Dendritic cell treated with granulocyte-macrophage colony-stimulating factor and Interleukin-4, amounts not matched to agents 40 ng/mL and 50 ng/mL, for 4 days (primary cell): ENCODE measurements around the gene ADRB1.

Experiments
- H3K27ac Mint-ChIP-seq: one replicate; pipeline ENCODE4 v1.8.0; 2022; ENCODE audit warnings: mild to moderate bottlenecking, mixed read lengths
- H3K27me3 Mint-ChIP-seq: one replicate; pipeline ENCODE4 v1.8.0; 2022; ENCODE audit warnings: mild to moderate bottlenecking, mixed read lengths
- H3K36me3 Mint-ChIP-seq: one replicate; pipeline ENCODE4 v1.8.0; 2022; ENCODE audit warnings: low read depth, mixed read lengths
- H3K4me1 Mint-ChIP-seq: one replicate; pipeline ENCODE4 v1.8.0; 2022; ENCODE audit warnings: low read depth, mixed read lengths
- H3K4me3 Mint-ChIP-seq: one replicate; pipeline ENCODE4 v1.8.0; 2022; ENCODE audit warnings: mild to moderate bottlenecking, moderate library complexity, mixed read lengths
- H3K9me3 Mint-ChIP-seq: one replicate; pipeline ENCODE4 v1.8.0; 2022; ENCODE audit warnings: mixed read lengths
- intact Hi-C: fragments of 100-400 bp; cut with micrococcal nuclease; formaldehyde crosslinking; loops from one replicate; pipeline ENCODE4 v1.15.0; 2022

The ADRB1 gene

GRCh38 chr10:114075093-114075492 lies 31.4 kb downstream of the ADRB1 start:
- H3K9me3 Mint-ChIP-seq: no peaks in the 10 kb centered on the region
- H3K27me3 Mint-ChIP-seq: peaks cover 57% of the 10 kb centered on the region
- peaks cover 53% of the 10 kb centered on the region for H3K4me1 Mint-ChIP-seq
- no peak overlapping the region for H3K27ac Mint-ChIP-seq
- no peak overlapping the region for H3K4me3 Mint-ChIP-seq
- H3K36me3 Mint-ChIP-seq: no peaks in the 10 kb centered on the region
- intact Hi-C loops: no loop called here

DNA sequence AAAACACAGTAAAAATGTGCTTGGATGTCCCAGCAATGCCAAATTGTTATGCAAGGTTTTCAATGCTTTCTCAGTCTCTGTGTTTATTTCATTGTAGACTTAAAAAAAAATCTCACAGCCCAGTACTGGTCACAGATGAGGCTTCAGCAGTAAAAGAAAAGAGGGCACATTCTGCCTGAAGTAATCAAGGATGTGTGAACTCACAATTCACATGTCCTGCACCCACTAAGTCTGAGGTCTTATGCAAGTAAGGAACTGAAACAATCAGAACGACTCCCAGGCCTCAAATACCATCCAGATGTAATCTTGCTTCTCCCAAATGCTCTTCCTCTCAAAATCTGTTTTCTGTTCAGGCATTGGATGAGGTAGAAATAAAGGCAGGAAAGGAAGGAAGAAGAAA lies 33.7 kb downstream of the ADRB1 start:
- peaks cover 40% of the 10 kb centered on the region for H3K4me1 Mint-ChIP-seq
- H3K27ac Mint-ChIP-seq: no peak overlapping the region
- H3K4me3 Mint-ChIP-seq: no peak overlapping the region
- no peaks in the 10 kb centered on the region for H3K36me3 Mint-ChIP-seq
- H3K27me3 Mint-ChIP-seq: peaks cover 51% of the 10 kb centered on the region
- intact Hi-C loops: no loop called here
- no peaks in the 10 kb centered on the region for H3K9me3 Mint-ChIP-seq

GRCh38 chr10:114077815-114078219 lies 34.2 kb downstream of the ADRB1 start:
- peaks cover 40% of the 10 kb centered on the region for H3K4me1 Mint-ChIP-seq
- intact Hi-C loops: no loop called here
- peak overlapping the region; percentile 55 for H3K27ac Mint-ChIP-seq
- no peaks in the 10 kb centered on the region for H3K9me3 Mint-ChIP-seq
- no peaks in the 10 kb centered on the region for H3K36me3 Mint-ChIP-seq
- no peak overlapping the region for H3K4me3 Mint-ChIP-seq
- peaks cover 48% of the 10 kb centered on the region for H3K27me3 Mint-ChIP-seq

DNA sequence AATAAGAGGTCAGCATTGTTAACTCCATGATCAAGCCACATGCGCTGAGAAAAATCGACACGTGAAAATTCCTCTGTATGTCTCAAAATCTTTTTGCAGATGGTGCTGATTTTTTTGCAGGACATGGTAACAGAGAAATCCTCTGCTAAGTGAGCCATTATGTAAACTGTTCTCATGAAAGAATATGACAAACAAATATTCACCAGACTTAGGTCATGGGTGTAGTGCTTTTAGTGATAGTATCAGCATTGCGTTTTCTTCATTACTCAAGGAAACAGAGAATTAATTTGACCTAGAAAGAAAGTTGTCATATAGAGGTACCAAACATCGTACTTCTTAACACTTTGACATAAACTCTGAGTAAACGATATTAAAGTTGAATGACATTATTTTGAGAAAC lies 34.7 kb downstream of the ADRB1 start:
- H3K4me1 Mint-ChIP-seq: peaks cover 40% of the 10 kb centered on the region
- intact Hi-C loops: no loop called here
- peaks cover 46% of the 10 kb centered on the region for H3K27me3 Mint-ChIP-seq
- H3K27ac Mint-ChIP-seq: peak overlapping the region; percentile 55
- no peaks in the 10 kb centered on the region for H3K36me3 Mint-ChIP-seq
- no peaks in the 10 kb centered on the region for H3K9me3 Mint-ChIP-seq
- no peak overlapping the region for H3K4me3 Mint-ChIP-seq

GRCh38 chr10:114079421-114079820 lies 35.8 kb downstream of the ADRB1 start:
- Mint-ChIP-seq H3K36me3 (no peaks in the 10 kb centered on the region), H3K27me3 (peaks cover 37% of the 10 kb centered on the region), H3K27ac (no peak overlapping the region), H3K9me3 (no peaks in the 10 kb centered on the region), H3K4me3 (no peak overlapping the region), H3K4me1 (peaks cover 40% of the 10 kb centered on the region)
- intact Hi-C loops: no loop called here

DNA sequence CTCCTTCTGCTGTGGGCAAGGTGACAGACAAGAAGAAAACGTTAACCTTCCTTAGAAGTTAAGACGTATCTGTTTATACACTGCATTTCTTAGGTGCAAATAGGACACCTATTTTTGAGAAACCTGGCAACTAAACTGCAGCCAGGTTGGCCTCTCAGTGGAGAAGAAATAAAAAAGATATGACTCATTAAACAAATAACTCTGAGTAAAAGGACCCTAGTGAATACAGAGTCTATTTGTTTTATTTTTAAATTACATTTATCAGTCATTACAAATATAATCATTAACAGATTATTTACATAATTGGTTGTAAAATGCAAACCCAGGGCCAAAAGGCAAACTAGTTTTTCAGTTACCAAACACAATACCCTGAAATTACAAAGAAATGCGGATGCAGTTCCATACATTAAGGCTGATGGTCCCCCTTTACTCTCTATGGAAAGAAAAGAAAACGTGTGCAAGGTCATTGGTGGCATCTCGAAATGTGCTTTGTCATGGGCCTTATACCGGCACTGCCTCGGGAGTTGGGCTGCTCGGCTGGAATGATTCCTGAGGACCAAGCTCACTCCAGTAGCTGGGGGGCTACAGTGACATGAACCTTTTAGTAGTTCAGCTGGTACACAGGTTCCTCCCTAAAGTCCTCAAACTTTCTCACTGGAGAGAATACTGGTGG lies 38.4 kb downstream of the ADRB1 start:
- Mint-ChIP-seq H3K27ac (no peak overlapping the region), H3K4me3 (no peak overlapping the region), H3K27me3 (peaks cover 30% of the 10 kb centered on the region), H3K9me3 (no peaks in the 10 kb centered on the region), H3K36me3 (no peaks in the 10 kb centered on the region), H3K4me1 (peaks cover 27% of the 10 kb centered on the region)
- intact Hi-C loops: no loop called here

DNA sequence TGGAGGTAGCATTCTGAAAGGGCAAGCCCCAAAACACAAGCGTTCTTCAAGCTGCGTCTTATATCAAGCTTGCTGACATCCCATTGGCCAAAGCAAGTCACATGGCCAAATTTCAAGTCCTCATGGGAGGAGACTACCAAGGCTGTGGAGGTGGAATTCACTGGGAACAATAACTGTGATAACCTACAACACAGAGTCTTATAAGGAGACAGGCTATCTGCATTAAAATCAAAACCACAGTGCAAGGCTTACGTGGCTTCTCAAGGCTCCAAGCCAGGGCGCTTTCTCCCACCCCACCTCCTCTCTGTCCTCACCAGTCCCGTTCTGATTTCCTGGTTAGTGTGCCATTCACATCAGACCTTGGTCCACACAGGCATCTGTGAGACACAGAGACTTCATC lies 39.4 kb downstream of the ADRB1 start:
- H3K27me3 Mint-ChIP-seq: peaks cover 32% of the 10 kb centered on the region
- H3K9me3 Mint-ChIP-seq: no peaks in the 10 kb centered on the region
- H3K27ac Mint-ChIP-seq: no peak overlapping the region
- no peak overlapping the region for H3K4me3 Mint-ChIP-seq
- H3K4me1 Mint-ChIP-seq: peaks cover 19% of the 10 kb centered on the region
- H3K36me3 Mint-ChIP-seq: no peaks in the 10 kb centered on the region
- intact Hi-C loops: no loop called here

- intact Hi-C loops: no loop called here
- H3K9me3 Mint-ChIP-seq: no peaks in the 10 kb centered on the region
- H3K4me3 Mint-ChIP-seq: no peak overlapping the region
- no peaks in the 10 kb centered on the region for H3K36me3 Mint-ChIP-seq
- H3K27me3 Mint-ChIP-seq: peaks cover 28% of the 10 kb centered on the region
- peaks cover 10% of the 10 kb centered on the region for H3K4me1 Mint-ChIP-seq
- H3K27ac Mint-ChIP-seq: no peak overlapping the region
Measured at GRCh38 chr10:114084215-114084614, 40.5 kb downstream of the ADRB1 start.

DNA sequence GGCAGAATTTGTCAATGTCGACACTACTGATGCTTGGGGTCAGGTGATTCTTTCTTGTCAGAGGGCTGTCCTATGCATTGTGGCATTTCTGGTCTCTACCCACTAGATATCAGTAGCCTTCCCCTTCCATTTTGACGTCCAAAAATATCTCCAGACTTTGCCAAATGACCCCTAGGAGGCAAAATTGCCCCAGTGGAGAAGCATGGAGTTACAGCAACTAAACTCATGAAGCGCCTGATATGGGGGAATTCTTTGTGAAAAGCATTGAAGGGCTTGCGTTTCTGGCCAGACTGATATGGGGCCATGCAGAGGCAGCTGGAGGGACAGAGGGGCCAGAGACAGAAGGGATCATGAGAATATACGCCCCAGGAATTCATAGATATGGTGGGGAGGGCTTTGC lies 43.6 kb downstream of the ADRB1 start:
- Mint-ChIP-seq H3K36me3 (no peaks in the 10 kb centered on the region), H3K27me3 (peaks cover 16% of the 10 kb centered on the region), H3K4me3 (no peak overlapping the region), H3K9me3 (no peaks in the 10 kb centered on the region), H3K27ac (no peak overlapping the region), H3K4me1 (no peaks in the 10 kb centered on the region)
- intact Hi-C loops: no loop called here

DNA sequence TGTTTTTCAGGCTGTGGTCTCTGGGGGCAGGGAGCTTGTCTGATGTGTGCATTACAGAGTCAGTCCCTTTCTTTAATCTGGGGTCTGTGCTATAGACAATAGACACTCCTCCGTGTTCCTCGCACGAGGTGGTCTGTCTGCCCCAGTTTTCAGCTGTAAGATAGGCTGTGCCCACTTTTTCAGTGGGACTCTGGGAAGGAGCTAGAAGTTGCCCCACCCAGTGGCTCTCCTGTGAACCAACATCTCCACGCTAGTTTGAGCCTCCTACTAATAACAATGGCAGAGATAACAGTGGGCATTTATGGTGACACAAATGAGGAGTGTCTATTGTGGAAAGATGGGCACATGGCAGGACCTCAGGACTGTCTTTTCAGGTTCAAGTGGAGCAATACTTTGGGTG lies 44.0 kb downstream of the ADRB1 start:
- H3K36me3 Mint-ChIP-seq: no peaks in the 10 kb centered on the region
- no peaks in the 10 kb centered on the region for H3K9me3 Mint-ChIP-seq
- no peak overlapping the region for H3K27ac Mint-ChIP-seq
- peaks cover 18% of the 10 kb centered on the region for H3K27me3 Mint-ChIP-seq
- no peaks in the 10 kb centered on the region for H3K4me1 Mint-ChIP-seq
- no peak overlapping the region for H3K4me3 Mint-ChIP-seq
- intact Hi-C loops: no loop called here

- Mint-ChIP-seq H3K27ac (no peak overlapping the region), H3K4me3 (no peak overlapping the region), H3K9me3 (peaks cover 10% of the 10 kb centered on the region), H3K36me3 (no peaks in the 10 kb centered on the region), H3K4me1 (peaks cover 24% of the 10 kb centered on the region), H3K27me3 (peaks cover 42% of the 10 kb centered on the region)
- intact Hi-C loops: no loop called here
Measured at GRCh38 chr10:114094795-114095194, 51.1 kb downstream of the ADRB1 start.

DNA sequence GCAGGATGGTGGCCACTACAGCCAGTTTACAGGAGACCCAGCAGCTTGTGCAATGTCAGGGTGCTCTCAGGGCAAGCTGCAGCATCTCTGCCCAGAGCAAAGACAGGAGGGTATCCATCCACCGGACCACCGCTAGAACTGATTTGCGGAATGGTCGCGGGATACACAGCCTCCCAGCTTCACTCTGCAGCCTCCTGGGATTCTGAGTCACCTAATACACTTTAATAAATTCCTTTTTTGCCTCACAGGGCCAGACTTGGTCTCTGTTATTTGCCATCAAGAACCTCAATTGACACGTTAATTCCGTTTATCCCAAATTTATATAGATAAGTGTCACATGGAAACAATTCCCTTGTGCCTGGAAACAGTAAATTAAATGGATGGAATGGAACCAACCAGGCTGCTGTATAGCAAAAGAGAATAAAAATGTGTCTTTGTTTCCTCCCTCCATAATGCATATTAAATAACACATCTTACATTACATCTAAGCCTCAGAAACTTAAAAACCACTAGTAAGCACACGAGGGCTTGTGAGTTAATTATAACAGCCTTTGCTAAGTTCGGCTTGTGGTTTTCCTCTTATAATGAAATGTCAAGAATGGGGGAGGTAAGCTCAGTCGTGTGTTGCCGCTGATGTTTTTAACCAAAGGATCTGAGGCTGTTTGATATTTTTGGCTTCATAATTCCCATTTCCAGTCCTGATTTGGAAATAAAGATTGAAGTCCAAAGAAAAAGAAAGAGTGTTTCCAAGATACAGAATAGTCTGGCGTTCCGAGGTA lies 52.1 kb downstream of the ADRB1 start:
- H3K9me3 Mint-ChIP-seq: peaks cover 10% of the 10 kb centered on the region
- no peak overlapping the region for H3K4me3 Mint-ChIP-seq
- intact Hi-C loops: no loop called here
- H3K27me3 Mint-ChIP-seq: peaks cover 51% of the 10 kb centered on the region
- H3K36me3 Mint-ChIP-seq: no peaks in the 10 kb centered on the region
- peaks cover 33% of the 10 kb centered on the region for H3K4me1 Mint-ChIP-seq
- H3K27ac Mint-ChIP-seq: no peak overlapping the region
